Activated CD4-positive, alpha-beta memory T cell treated with anti-CD3 and anti-CD28 coated beads, Interleukin-2, amount 10 ng/mL, durations not matched to agents 7 days and 5 days (primary cell): Measurements from ENCODE around the gene CD79B. TPM values are rescaled to one million over a fixed set of nuclear protein-coding genes. Genes with fewer than 3 reads are reported as not detected.

Source experiments
- CTCF ChIA-PET: fragments of 350-600 bp; sonication (Branson Sonifier 250); formaldehyde crosslinking; loops from one replicate; lab custom pipeline; 2021; ENCODE audit warnings: antibody characterized with exemption, inconsistent platforms; lab: Charles Lee
- POLR2A ChIA-PET: fragments of 350-600 bp; sonication (Branson Sonifier 250); formaldehyde crosslinking; loops from one replicate; lab custom pipeline; 2021; ENCODE audit warnings: antibody characterized with exemption; lab: Charles Lee
- DNase-seq: peaks from one replicate; pipeline ENCODE4 v3.0.0-alpha.2; 2020
- H3K27ac Mint-ChIP-seq: one replicate; pipeline ENCODE4 v1.8.0; 2021; ENCODE audit warnings: mild to moderate bottlenecking, mixed read lengths
- H3K27me3 Mint-ChIP-seq: one replicate; pipeline ENCODE4 v1.8.0; 2021; ENCODE audit warnings: mixed read lengths
- H3K36me3 Mint-ChIP-seq: one replicate; pipeline ENCODE4 v1.8.0; 2021; ENCODE audit warnings: low read depth, mixed read lengths
- H3K4me1 Mint-ChIP-seq: one replicate; pipeline ENCODE4 v1.8.0; 2021; ENCODE audit warnings: mixed read lengths
- H3K4me3 Mint-ChIP-seq: one replicate; pipeline ENCODE4 v1.8.0; 2021; ENCODE audit warnings: mild to moderate bottlenecking, mixed read lengths
- H3K9me3 Mint-ChIP-seq: one replicate; pipeline ENCODE4 v1.8.0; 2021; ENCODE audit warnings: mixed read lengths
- total RNA-seq, 2 experiments: library from RNA; stranded (reverse); gene quantifications; one replicate each; pipeline ENCODE4 v1.2.3, GENCODE V29; 2021

The CD79B gene
- total RNA-seq, 2 experiments from 2014 or later = 48.6 to 50.2 TPM

DNA sequence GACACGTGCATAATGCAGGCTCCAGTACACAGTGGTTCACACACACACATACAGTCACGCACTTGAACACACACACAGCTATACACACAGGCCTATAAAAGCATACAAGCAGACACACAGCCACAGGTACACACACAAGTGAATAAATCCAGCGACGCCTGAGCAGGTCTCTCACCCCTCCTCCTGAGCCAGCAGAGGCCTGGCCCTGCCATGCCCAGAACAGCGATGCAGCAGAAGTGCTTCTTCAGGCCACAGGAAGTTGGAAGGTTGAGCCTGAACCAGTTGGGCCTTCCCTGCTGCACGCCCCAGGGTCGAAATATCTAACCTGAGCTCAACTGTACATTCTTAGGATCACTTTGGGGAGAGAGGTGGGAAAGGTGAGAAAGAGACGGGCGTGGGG, 7.3 kb upstream of the CD79B start:
- Mint-ChIP-seq H3K27me3 (peaks cover 17% of the 10 kb centered on the region), H3K36me3 (no peaks in the 10 kb centered on the region), H3K4me1 (peaks cover 9% of the 10 kb centered on the region), H3K9me3 (no peaks in the 10 kb centered on the region), H3K4me3 (no peak overlapping the region), H3K27ac (no peak overlapping the region)
- ChIA-PET POLR2A (interaction anchor here (1.5 kb wide), 2 partner anchors 9 to 11 kb away, joined by 3 to 4 read pairs; no protein-coding TSS in a partner anchor), CTCF (no interaction called here)
- no peak for DNase-seq

DNA sequence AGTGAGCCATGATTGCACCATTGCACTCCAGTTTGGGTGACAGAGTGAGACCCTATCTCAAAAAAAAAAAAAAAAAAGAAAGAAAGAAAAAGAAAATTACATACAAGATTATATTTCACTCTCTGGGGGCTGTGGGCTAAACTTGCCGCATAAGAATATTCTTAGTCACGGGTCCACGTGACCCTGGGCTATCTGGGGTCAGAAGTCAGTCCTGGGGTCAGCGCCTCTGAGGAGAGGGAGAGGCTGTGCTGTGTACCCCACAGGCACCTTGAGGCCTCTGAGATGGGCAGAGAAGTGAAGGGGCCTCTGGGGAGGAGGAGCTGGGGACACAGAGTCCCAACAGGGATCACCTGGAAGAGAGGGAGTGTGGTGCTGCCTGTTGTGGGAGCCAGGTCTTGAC, 5.8 kb upstream of the CD79B start:
- Mint-ChIP-seq H3K4me3 (no peak overlapping the region), H3K4me1 (peaks cover 12% of the 10 kb centered on the region), H3K36me3 (no peaks in the 10 kb centered on the region), H3K27ac (no peak overlapping the region), H3K27me3 (peaks cover 14% of the 10 kb centered on the region), H3K9me3 (no peaks in the 10 kb centered on the region)
- ChIA-PET CTCF (interaction anchor here (1.0 kb wide), 1 partner anchor 196 kb away, joined by 5 read pairs; no protein-coding TSS in a partner anchor), POLR2A (no interaction called here)
- no peak for DNase-seq

DNA sequence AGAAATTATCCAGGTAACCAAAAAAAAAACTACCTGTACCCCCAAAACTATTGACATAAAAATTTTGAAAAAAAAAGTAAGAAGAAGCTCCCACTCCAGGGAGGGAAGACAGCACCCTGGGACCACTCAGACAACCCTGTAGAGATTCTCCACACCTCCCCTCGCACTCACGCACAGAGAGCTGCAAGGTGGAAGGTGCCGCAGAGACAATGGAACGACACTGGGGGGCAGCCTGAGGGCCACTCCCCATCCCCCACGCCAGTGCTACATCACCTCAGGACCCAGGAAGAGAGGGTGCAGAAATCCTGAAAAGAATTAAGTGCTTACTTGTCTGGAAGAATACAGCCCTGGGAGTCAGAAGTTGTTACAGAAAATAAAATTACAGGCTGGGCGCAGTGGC, 5.2 kb upstream of the CD79B start:
- DNase-seq = no peak
- POLR2A ChIA-PET = interaction anchor here (0.6 kb wide), 1 partner anchor 47 kb away, joined by 3 read pairs; no protein-coding TSS in a partner anchor
- Mint-ChIP-seq H3K27me3 (peaks cover 8% of the 10 kb centered on the region), H3K36me3 (no peaks in the 10 kb centered on the region), H3K4me3 (no peak overlapping the region), H3K9me3 (no peaks in the 10 kb centered on the region), H3K27ac (no peak overlapping the region), H3K4me1 (peaks cover 17% of the 10 kb centered on the region)
- CTCF ChIA-PET = interaction anchor here (0.7 to 1.0 kb wide), 3 partner anchors 9 to 197 kb away, joined by 3 to 7 read pairs (median 5); no protein-coding TSS in a partner anchor

DNA sequence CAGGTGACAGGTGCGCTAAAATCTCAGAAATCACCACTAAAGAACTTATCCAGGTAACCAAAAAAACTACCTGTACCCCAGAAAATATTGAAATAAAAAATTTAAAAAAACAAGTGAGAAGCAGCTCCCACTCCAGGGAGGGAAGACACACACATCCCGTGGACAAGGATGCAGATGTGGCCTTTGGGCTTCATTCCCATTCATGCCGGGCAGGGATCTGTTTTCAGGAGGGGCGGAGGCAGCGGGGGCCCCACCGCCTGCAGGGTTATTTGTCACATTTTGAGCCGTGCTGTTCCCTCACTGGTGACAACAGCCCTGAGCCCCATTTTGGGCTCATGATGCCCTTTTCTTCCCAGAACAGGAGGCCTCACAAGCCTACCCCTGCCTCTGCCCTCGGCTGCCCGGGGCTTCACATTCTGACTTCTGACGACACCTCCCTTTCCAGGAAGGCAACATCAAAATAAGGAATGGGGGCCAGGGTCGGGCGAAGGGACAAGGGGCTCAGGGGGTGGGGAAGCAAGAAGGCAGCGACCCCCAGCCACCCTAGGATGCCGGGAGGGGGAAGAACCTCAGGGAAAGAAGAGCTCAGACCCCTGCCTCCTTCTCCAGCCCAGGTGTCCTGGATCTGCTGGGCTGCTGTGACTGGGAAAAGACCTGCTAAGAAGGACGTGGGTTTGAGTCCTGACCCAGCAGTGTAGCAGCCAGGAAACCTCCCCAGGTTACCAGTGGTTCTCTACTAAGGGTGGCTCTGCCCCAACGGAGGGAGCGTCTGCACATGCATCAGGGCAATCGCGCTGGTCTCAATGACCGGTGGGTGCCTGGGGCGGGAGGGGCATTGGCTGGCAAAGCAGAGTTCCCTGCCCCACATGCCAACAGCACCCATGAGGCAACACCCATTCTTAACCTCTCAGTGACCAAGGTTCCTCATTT, 2.3 kb upstream of the CD79B start:
- CTCF ChIA-PET = interaction anchor here (1.0 to 3.9 kb wide), 4 partner anchors 12 to 83 kb away, joined by 5 to 44 read pairs (median 8); partner anchors contain the start of gene GH1
- peaks cover 38% of the 10 kb centered on the region for H3K4me1 Mint-ChIP-seq
- H3K4me3 Mint-ChIP-seq = no peak overlapping the region
- peaks cover 9% of the 10 kb centered on the region for H3K36me3 Mint-ChIP-seq
- POLR2A ChIA-PET = interaction anchor here (0.8 to 2.7 kb wide), 6 partner anchors 12 to 214 kb away, joined by 3 to 10 read pairs (median 4); no protein-coding TSS in a partner anchor
- H3K27me3 Mint-ChIP-seq = peaks cover 7% of the 10 kb centered on the region
- no peaks in the 10 kb centered on the region for H3K9me3 Mint-ChIP-seq
- no peak for DNase-seq
- H3K27ac Mint-ChIP-seq = no peak overlapping the region

DNA sequence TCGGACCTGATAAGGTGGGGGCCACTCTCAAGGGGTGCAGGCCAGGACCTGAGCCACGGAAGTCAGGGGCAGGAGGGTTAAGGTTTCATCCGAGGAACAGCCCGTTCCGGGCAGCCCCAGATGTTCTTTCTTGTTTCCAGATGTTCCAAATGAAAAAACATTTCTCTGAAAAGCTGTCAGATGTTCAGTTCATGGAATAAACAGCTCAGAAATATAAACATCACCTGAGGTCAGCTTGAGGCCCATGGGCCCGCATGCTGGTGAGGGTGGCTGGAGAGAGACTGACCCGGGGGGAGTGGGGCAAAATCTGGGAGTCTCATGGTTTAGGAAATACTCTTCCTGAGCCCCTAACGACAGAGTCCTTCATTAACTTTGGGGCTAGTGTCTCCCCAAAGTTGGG, 1.5 kb upstream of the CD79B start:
- ChIA-PET POLR2A (interaction anchor here (1.7 to 2.7 kb wide), 2 partner anchors 13 to 215 kb away, joined by 3 to 10 read pairs; no protein-coding TSS in a partner anchor), CTCF (interaction anchor here (3.9 kb wide), 1 partner anchor 13 kb away, joined by 44 read pairs; no protein-coding TSS in a partner anchor)
- Mint-ChIP-seq H3K36me3 (peaks cover 14% of the 10 kb centered on the region), H3K27ac (no peak overlapping the region), H3K4me1 (peaks cover 33% of the 10 kb centered on the region), H3K27me3 (peaks cover 7% of the 10 kb centered on the region), H3K4me3 (no peak overlapping the region), H3K9me3 (no peaks in the 10 kb centered on the region)
- DNase-seq = no peak

DNA sequence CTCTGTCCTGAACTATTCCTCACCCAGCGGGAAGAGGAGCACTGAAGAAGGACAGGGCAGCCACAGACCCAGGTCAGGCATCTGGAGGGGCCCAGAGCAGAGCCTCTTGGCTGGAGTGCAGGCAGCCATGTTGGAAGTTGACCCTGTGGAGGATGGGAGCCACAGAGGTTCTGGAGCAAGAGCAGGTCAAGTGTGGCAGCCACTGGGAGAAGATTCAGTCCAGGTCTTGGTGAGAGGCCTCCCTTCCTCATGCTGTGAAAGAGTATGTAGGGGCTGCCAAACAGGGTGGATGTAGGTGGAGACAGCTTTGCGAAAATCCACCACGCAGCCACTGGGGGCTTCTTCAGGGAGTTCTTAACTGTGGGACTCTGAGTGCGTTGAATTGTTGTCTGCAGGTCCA, 590 bp upstream of the CD79B start:
- Mint-ChIP-seq H3K27me3 (peaks cover 7% of the 10 kb centered on the region), H3K27ac (peak overlapping the region; percentile 70), H3K4me3 (peak overlapping the region; percentile 57), H3K9me3 (no peaks in the 10 kb centered on the region), H3K4me1 (peaks cover 31% of the 10 kb centered on the region), H3K36me3 (peaks cover 14% of the 10 kb centered on the region)
- DNase-seq = no peak
- POLR2A ChIA-PET = interaction anchor here (0.9 to 4.4 kb wide), 12 partner anchors 9 to 216 kb away, joined by 3 to 21 read pairs (median 4); partner anchors contain the start of genes GH1 and ICAM2
- CTCF ChIA-PET = interaction anchor here (1.0 to 4.2 kb wide), 8 partner anchors 14 to 200 kb away, joined by 3 to 44 read pairs (median 11); partner anchors contain the start of genes GH1 and ICAM2

DNA sequence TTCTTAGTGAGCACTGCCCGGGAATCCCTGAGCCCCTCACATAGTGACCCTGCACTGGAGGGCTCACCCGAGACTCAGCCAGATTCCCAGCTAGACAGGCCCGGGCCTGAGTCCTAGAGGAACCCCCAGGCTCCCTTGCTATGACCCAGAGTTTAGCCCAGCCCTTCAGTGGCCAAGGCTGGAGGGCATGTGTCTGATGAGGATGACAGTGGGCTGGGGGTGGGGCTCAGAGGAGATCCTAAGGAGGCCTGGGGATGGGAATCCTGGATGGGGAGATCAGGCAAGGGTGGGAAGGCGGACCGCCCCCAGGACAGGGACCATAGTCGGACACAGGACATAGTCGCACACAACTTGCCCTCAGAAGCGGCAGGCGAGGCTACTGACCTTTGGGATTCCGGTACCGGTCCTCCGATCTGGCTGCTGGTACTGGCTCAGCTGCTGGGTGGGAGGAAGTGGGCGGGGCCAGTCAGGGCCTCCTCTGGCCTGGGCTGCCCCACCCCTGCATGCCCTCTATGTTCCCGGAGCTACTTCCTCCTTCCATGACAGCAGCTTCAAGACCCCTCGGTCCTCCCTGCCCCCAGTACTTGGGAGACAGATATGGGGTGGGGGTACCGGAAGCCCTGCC, 1.1 kb downstream of the CD79B start:
- peak overlapping the region; percentile 96 for H3K4me3 Mint-ChIP-seq
- ChIA-PET CTCF (interaction anchor here (0.7 to 4.2 kb wide), 10 partner anchors 12 to 202 kb away, joined by 3 to 44 read pairs (median 6); partner anchors contain the start of gene GH1), POLR2A (interaction anchor here (0.7 to 4.4 kb wide), 13 partner anchors 8 to 214 kb away, joined by 3 to 21 read pairs (median 5); partner anchors contain the start of genes GH1 and ICAM2)
- peaks cover 14% of the 10 kb centered on the region for H3K36me3 Mint-ChIP-seq
- peak; percentile 79 for DNase-seq
- peaks cover 3% of the 10 kb centered on the region for H3K27me3 Mint-ChIP-seq
- H3K27ac Mint-ChIP-seq = peak overlapping the region; percentile 90
- H3K4me1 Mint-ChIP-seq = peaks cover 31% of the 10 kb centered on the region
- no peaks in the 10 kb centered on the region for H3K9me3 Mint-ChIP-seq

DNA sequence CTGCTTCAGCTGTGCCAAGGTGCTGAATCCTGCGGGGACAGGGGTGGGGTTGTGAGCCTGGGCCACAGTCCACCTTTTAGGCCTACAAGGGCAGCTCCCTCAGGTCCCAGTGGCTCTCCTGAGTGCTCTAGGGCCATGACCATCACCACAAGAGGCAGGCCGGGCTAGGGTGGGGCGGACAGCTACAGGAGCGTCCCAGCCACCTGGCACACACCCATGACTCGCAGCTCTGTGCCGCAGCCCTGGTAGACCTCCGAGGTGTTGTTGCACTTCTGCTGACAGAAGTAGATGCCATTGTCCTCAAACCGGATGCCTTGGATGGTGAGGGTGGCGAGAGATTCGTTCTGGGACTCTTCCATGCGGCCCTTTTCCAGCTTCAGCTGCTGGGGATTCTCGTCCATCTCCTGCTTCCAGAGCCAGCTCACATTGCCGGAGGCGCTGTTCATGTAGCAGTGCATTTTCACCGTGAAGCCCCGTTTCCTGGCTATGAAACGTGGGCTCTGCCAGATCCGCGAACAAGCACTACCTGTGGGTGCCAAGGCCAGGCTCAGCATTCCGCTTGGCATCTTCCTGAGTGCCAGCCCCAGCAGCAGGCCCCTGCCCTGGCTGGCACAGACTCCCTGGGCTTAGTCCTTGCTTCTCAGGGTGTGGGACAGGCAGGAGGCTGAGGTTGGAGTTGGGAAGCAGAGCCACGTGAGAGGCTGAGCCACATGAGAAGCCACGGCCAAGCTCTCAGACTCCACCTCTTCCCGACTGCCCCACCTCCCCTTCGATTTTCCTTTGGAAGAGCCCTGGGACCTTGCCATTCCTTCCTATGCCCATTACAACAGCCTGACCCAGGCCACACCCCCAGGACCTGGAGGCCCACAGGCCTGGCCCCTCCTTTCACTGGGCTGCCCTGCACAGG, 2.0 kb downstream of the CD79B start:
- ChIA-PET CTCF (interaction anchor here (0.9 to 4.2 kb wide), 7 partner anchors 11 to 203 kb away, joined by 4 to 25 read pairs (median 4); partner anchors contain the start of gene GH1), POLR2A (interaction anchor here (1.0 to 4.4 kb wide), 6 partner anchors 10 to 215 kb away, joined by 3 to 21 read pairs (median 8); partner anchors contain the start of gene ICAM2)
- Mint-ChIP-seq H3K27ac (no peak overlapping the region), H3K4me1 (peaks cover 31% of the 10 kb centered on the region), H3K4me3 (peak overlapping the region; percentile 96), H3K36me3 (peaks cover 14% of the 10 kb centered on the region), H3K9me3 (no peaks in the 10 kb centered on the region), H3K27me3 (no peaks in the 10 kb centered on the region)
- no peak for DNase-seq

DNA sequence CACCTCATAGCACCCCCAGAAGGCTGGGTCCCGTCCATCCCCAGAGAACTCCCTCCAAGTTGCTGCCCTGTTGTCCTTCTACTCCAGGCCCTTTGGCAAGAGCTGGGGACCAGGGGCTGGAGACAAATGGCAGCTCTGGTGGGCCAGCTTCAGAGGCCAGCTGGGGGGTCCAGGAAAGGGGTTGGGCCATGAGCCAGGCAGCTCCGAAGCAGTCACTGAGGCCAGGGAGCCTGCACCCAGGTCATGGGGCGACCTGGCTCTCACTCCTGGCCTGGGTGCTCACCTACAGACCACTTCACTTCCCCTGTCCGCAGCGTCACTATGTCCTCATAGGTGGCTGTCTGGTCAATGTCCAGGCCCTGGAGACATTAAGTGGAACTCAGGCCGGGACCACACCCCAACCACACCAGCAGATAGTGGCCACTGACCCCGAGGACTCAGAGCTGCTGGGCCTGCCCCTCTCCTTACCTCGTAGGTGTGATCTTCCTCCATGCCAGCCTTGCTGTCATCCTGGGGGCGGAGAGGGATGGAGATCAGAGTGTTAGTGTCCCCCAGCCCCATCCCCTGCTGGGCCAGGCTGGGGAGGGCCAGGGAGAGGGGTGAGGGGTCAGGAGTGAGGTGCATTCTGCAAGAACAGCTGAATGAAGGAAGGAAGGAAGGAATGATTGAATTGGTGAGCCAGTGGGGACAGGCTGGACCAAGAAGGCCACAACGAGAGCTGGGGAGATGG, 3.0 kb downstream of the CD79B start:
- ChIA-PET CTCF (interaction anchor here (0.9 to 4.2 kb wide), 3 partner anchors 10 to 204 kb away, joined by 4 to 25 read pairs (median 24); partner anchors contain the start of gene GH1), POLR2A (interaction anchor here (4.4 kb wide), 1 partner anchor 216 kb away, joined by 21 read pairs; no protein-coding TSS in a partner anchor)
- DNase-seq = no peak
- Mint-ChIP-seq H3K27me3 (no peaks in the 10 kb centered on the region), H3K4me3 (no peak overlapping the region), H3K9me3 (no peaks in the 10 kb centered on the region), H3K27ac (no peak overlapping the region), H3K36me3 (peaks cover 14% of the 10 kb centered on the region), H3K4me1 (peaks cover 31% of the 10 kb centered on the region)

DNA sequence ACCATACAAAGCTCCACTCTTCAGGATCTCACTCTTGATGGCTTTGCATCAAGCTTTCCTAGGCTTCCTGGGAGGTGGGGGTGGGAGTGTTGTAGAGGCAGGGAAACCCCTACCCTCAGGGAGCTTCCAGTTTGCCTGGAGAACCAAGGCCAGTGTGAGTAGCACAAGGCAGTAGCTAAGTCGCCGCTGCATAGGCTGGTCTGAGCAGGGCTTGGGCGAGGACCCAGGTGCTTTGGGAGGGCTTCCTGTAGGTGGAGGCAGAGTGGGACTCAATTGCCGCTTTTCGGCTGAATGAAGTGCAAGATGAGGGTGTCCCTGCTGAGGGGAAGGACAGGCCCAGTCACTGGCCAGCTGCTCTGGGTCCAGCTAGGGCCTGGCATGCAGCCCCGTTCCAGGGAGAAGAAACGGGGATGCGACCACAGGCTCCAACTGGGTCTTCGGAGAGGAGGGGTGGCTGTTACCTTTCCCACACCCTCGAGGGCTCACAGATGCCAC, 3.9 kb downstream of the CD79B start:
- Mint-ChIP-seq H3K27me3 (no peaks in the 10 kb centered on the region), H3K4me3 (no peak overlapping the region), H3K4me1 (peaks cover 31% of the 10 kb centered on the region), H3K27ac (no peak overlapping the region), H3K9me3 (no peaks in the 10 kb centered on the region), H3K36me3 (peaks cover 14% of the 10 kb centered on the region)
- POLR2A ChIA-PET = interaction anchor here (1.0 kb wide), 2 partner anchors 203 to 218 kb away, joined by 3 read pairs; no protein-coding TSS in a partner anchor
- DNase-seq = no peak
- CTCF ChIA-PET = interaction anchor here (1.0 to 1.2 kb wide), 2 partner anchors 18 to 98 kb away, joined by 3 to 4 read pairs; no protein-coding TSS in a partner anchor
